Measurements from ENCODE around the gene MYMX. TPM values are rescaled to one million over a fixed set of nuclear protein-coding genes. Genes with fewer than 3 reads are reported as not detected.

Gene MYMX
- total and polyA plus RNA-seq, 2 of the 13 experiments (the other 11 are each of a cell fraction or from before 2014, with no cell fraction given) = not detected

DNA sequence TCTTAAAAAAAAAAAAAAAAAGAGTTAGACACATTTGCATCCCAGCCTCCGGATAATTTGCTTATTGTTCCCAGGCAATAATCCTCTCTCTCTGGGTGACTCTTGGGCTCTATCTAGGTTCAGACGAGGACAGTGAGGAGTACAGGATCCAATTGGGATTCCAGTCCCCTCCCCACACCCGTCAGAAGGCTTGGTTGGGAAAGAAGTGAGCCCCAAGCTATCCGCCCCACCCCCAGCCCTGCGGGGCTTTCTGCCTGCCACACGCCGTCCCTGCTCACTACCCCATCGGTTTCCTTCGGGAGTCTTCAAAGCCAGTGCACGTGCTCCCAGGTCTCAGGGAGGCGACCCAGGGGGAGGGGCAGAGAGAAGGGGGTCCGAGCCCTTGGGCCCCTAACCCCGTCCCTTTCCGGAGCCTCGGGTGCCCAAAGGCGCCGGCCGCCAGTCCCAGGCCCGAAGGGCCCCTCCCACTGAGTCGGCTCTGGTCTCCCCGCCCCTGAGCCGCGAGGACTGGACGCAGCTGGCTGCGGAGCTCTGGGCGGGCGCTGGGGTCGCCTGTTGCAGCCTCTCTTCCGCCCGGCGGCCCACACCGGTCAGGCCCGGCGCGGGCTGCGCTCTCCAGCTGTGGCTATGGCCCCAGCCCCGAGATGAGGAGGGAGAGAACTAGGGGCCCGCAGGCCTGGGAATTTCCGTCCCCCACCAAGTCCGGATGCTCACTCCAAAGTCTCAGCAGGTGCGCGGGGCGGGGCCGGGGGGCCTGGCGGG is 2.5 kb downstream of the MYMX start (continued):
- TF ChIP-seq ZKSCAN8 (CRISPR knock-in tag; IDR thresholded peaks at IDR 0.05; ENCODE audit: borderline replicate concordance) (0 out of 2 replicates have a peak, but pooled peaks have one; percentile 80), ZNF30 (CRISPR knock-in tag; IDR thresholded peaks at IDR 0.05) (no peak), PREB (CRISPR knock-in tag; IDR thresholded peaks at IDR 0.05) (0 out of 2 replicates have a peak, but pooled peaks have one; percentile 26), AGO2 (optimal IDR thresholded peaks at IDR 0.05; ENCODE audit: low read depth, low read length) (peak; percentile 32), ZNF263 (CRISPR knock-in tag; IDR thresholded peaks at IDR 0.05) (peak; percentile 64), ZNF367 (CRISPR knock-in tag; IDR thresholded peaks at IDR 0.05; ENCODE audit: borderline replicate concordance) (peak; percentile 33; the same call in 1 of the 2 replicates), MYC (CRISPR knock-in tag; IDR thresholded peaks at IDR 0.05; ENCODE audit: borderline replicate concordance) (peak; percentile 75), THAP9 (CRISPR knock-in tag; IDR thresholded peaks at IDR 0.05; ENCODE audit: borderline replicate concordance) (peak; percentile 69; the same call in 1 of the 2 replicates), ZSCAN12 (CRISPR knock-in tag; IDR thresholded peaks at IDR 0.05) (peak; percentile 79; the same call in 1 of the 2 replicates), MIER2 (CRISPR knock-in tag; IDR thresholded peaks at IDR 0.05) (0 out of 2 replicates have a peak, but pooled peaks have one; percentile 47), ISX (CRISPR knock-in tag; conservative IDR thresholded peaks at IDR 0.05) (0 out of 2 replicates have a peak, but pooled peaks have one; percentile 49), REPIN1 (CRISPR knock-in tag; IDR thresholded peaks at IDR 0.05; ENCODE audit: borderline replicate concordance, low read depth) (peak; percentile 50; the same call in 1 of the 2 replicates), THAP8 (CRISPR knock-in tag; IDR thresholded peaks at IDR 0.05; ENCODE audit: borderline replicate concordance) (no peak), GATAD2A (CRISPR knock-in tag; IDR thresholded peaks at IDR 0.05) (peak; percentile 30; the same call in 1 of the 2 replicates), ZNF816 (CRISPR knock-in tag; IDR thresholded peaks at IDR 0.05; ENCODE audit: borderline replicate concordance) (peak; percentile 27; the same call in 1 of the 2 replicates)
- TF ChIP-seq, protein P1, sequence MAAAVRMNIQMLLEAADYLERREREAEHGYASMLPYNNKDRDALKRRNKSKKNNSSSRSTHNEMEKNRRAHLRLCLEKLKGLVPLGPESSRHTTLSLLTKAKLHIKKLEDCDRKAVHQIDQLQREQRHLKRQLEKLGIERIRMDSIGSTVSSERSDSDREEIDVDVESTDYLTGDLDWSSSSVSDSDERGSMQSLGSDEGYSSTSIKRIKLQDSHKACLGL (CRISPR knock-in tag; IDR thresholded peaks at IDR 0.05) = peak; percentile 72; the same call in 1 of the 2 replicates
- TF ChIP-seq, protein P2, sequence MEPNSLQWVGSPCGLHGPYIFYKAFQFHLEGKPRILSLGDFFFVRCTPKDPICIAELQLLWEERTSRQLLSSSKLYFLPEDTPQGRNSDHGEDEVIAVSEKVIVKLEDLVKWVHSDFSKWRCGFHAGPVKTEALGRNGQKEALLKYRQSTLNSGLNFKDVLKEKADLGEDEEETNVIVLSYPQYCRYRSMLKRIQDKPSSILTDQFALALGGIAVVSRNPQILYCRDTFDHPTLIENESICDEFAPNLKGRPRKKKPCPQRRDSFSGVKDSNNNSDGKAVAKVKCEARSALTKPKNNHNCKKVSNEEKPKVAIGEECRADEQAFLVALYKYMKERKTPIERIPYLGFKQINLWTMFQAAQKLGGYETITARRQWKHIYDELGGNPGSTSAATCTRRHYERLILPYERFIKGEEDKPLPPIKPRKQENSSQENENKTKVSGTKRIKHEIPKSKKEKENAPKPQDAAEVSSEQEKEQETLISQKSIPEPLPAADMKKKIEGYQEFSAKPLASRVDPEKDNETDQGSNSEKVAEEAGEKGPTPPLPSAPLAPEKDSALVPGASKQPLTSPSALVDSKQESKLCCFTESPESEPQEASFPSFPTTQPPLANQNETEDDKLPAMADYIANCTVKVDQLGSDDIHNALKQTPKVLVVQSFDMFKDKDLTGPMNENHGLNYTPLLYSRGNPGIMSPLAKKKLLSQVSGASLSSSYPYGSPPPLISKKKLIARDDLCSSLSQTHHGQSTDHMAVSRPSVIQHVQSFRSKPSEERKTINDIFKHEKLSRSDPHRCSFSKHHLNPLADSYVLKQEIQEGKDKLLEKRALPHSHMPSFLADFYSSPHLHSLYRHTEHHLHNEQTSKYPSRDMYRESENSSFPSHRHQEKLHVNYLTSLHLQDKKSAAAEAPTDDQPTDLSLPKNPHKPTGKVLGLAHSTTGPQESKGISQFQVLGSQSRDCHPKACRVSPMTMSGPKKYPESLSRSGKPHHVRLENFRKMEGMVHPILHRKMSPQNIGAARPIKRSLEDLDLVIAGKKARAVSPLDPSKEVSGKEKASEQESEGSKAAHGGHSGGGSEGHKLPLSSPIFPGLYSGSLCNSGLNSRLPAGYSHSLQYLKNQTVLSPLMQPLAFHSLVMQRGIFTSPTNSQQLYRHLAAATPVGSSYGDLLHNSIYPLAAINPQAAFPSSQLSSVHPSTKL (CRISPR knock-in tag; IDR thresholded peaks at IDR 0.05) = peak; percentile 48; the same call in 1 of the 2 replicates
